Activated T-helper 17 cell treated with anti-CD3 and anti-CD28 coated beads, Interleukin-2, amount 50 U/mL, for 72 hours (primary cell): ENCODE measurements around the gene PHF20. TPM values are rescaled to one million over a fixed set of nuclear protein-coding genes. Genes with fewer than 3 reads are reported as not detected.
A peak's percentile ranks its signal among the peaks of the same experiment; 100 is the strongest.
"Not testable (repeated sequence)": the region's sequence is repeated elsewhere in the genome, so short reads cannot be mapped to it uniquely, and the experiment has no call there.

ENCODE experiments used
- ATAC-seq: fragments of 150-1000 bp; cut with Tn5 transposase; replicated peaks from 2 replicates; pipeline ENCODE4 v1.10.0; 2021; ENCODE audit warnings: mild to moderate bottlenecking, moderate library complexity
- H3K27ac Mint-ChIP-seq: one replicate; pipeline ENCODE4 v1.8.0; 2022; ENCODE audit warnings: mixed read lengths
- H3K27me3 Mint-ChIP-seq: one replicate; pipeline ENCODE4 v1.8.0; 2022; ENCODE audit warnings: mixed read lengths
- H3K36me3 Mint-ChIP-seq: one replicate; pipeline ENCODE4 v1.8.0; 2022; ENCODE audit warnings: low read depth, mild to moderate bottlenecking, mixed read lengths
- H3K4me1 Mint-ChIP-seq: one replicate; pipeline ENCODE4 v1.8.0; 2022; ENCODE audit warnings: mixed read lengths
- H3K4me3 Mint-ChIP-seq: one replicate; pipeline ENCODE4 v1.8.0; 2022; ENCODE audit warnings: mild to moderate bottlenecking, mixed read lengths
- H3K9me3 Mint-ChIP-seq: one replicate; pipeline ENCODE4 v1.8.0; 2022; ENCODE audit warnings: mixed read lengths
- total RNA-seq, 2 donors: library from RNA; stranded (reverse); gene quantifications; one replicate each; pipeline ENCODE4 v1.2.3, GENCODE V29; 2022

Gene PHF20
- total RNA-seq, 2 donors from 2014 or later = 70.3 to 73.0 TPM

- Mint-ChIP-seq H3K36me3 (no peaks in the 10 kb centered on the region), H3K4me3 (no peak overlapping the region), H3K4me1 (no peaks in the 10 kb centered on the region), H3K27me3 (peaks cover 4% of the 10 kb centered on the region), H3K9me3 (no peaks in the 10 kb centered on the region), H3K27ac (no peak overlapping the region)
- no peak for ATAC-seq
Measured at GRCh38 chr20:35978041-35978513, 206.3 kb downstream of the PHF20 start.

- Mint-ChIP-seq H3K36me3 (no peaks in the 10 kb centered on the region), H3K4me1 (no peaks in the 10 kb centered on the region), H3K4me3 (no peak overlapping the region)
Measured at GRCh38 chr20:35979544-35979943, 207.7 kb downstream of the PHF20 start.

GRCh38 chr20:35981969-35982368 lies 210.2 kb downstream of the PHF20 start:
- H3K4me3 Mint-ChIP-seq = no peak overlapping the region
- H3K4me1 Mint-ChIP-seq = no peaks in the 10 kb centered on the region
- no peak for ATAC-seq
- H3K27me3 Mint-ChIP-seq = peaks cover 4% of the 10 kb centered on the region
- H3K9me3 Mint-ChIP-seq = no peaks in the 10 kb centered on the region
- no peak overlapping the region for H3K27ac Mint-ChIP-seq
- no peaks in the 10 kb centered on the region for H3K36me3 Mint-ChIP-seq

More at GRCh38 chr20:35979544-35979943, 207.7 kb downstream of the PHF20 start:
- Mint-ChIP-seq H3K27ac (no peak overlapping the region), H3K27me3 (peaks cover 4% of the 10 kb centered on the region), H3K9me3 (no peaks in the 10 kb centered on the region)
- ATAC-seq = no peak

DNA sequence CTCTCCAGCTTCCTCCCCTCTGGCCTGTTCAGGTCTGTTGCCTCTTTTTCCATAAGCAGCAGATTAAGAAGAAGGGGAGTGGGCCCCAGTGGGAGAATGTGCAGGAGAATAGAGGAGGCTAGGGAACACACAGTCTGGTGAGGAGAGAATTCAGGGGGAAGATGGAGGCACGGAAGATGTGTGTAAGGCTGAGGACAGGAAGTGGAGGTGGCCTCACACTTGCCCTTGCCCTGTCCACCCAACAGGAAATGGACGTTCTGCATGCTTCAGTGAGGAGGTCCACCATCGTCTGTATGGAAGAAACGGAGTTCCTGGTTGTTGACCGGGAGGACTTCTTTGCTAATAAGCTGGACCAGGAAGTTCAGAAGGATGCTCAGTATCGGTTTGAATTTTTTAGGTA lies 212.6 kb downstream of the PHF20 start:
- no peak overlapping the region for H3K4me3 Mint-ChIP-seq
- no peaks in the 10 kb centered on the region for H3K36me3 Mint-ChIP-seq
- peak overlapping the region; percentile 15 for H3K27ac Mint-ChIP-seq
- H3K9me3 Mint-ChIP-seq = no peaks in the 10 kb centered on the region
- peaks cover 6% of the 10 kb centered on the region for H3K27me3 Mint-ChIP-seq
- ATAC-seq = no peak
- H3K4me1 Mint-ChIP-seq = no peaks in the 10 kb centered on the region

GRCh38 chr20:35985806-35986205 lies 214.0 kb downstream of the PHF20 start:
- Mint-ChIP-seq H3K4me3 (no peak overlapping the region), H3K9me3 (no peaks in the 10 kb centered on the region), H3K4me1 (no peaks in the 10 kb centered on the region), H3K36me3 (no peaks in the 10 kb centered on the region), H3K27me3 (peaks cover 13% of the 10 kb centered on the region), H3K27ac (no peak overlapping the region)
- no peak for ATAC-seq

DNA sequence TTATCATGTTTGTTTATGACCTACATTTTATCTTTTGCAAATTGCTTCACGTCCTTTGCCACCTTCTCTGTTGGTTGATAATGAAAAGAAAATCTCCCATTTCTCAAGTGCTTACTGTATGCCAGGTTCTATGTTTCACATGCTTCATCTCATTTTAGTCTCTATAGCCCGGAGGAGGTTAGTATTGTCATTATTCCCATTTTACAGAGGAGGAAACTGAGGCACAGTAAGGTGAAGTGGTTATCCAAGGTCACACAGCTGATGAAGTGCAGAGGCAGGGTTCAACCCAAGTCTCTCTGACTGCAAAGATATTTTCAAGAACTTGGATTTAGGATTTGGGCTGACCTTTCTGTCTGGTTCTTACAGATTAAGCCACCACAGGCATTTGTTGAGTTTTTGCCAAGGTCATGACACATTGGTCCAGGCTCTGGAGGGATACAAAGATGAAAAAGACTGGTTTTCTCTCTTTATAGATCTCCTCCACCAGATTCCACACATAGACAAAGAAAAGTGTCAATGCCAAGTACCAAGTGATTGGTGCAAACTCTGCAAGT lies 217.2 kb downstream of the PHF20 start:
- H3K4me1 Mint-ChIP-seq = no peaks in the 10 kb centered on the region
- no peak for ATAC-seq
- H3K27ac Mint-ChIP-seq = no peak overlapping the region
- no peaks in the 10 kb centered on the region for H3K9me3 Mint-ChIP-seq
- peaks cover 13% of the 10 kb centered on the region for H3K27me3 Mint-ChIP-seq
- H3K36me3 Mint-ChIP-seq = no peaks in the 10 kb centered on the region
- H3K4me3 Mint-ChIP-seq = no peak overlapping the region

GRCh38 chr20:35991142-35991771 lies 219.4 kb downstream of the PHF20 start:
- no peaks in the 10 kb centered on the region for H3K4me1 Mint-ChIP-seq
- H3K4me3 Mint-ChIP-seq = no peak overlapping the region
- no peaks in the 10 kb centered on the region for H3K9me3 Mint-ChIP-seq
- no peak for ATAC-seq
- no peak overlapping the region for H3K27ac Mint-ChIP-seq
- no peaks in the 10 kb centered on the region for H3K36me3 Mint-ChIP-seq
- peaks cover 13% of the 10 kb centered on the region for H3K27me3 Mint-ChIP-seq

DNA sequence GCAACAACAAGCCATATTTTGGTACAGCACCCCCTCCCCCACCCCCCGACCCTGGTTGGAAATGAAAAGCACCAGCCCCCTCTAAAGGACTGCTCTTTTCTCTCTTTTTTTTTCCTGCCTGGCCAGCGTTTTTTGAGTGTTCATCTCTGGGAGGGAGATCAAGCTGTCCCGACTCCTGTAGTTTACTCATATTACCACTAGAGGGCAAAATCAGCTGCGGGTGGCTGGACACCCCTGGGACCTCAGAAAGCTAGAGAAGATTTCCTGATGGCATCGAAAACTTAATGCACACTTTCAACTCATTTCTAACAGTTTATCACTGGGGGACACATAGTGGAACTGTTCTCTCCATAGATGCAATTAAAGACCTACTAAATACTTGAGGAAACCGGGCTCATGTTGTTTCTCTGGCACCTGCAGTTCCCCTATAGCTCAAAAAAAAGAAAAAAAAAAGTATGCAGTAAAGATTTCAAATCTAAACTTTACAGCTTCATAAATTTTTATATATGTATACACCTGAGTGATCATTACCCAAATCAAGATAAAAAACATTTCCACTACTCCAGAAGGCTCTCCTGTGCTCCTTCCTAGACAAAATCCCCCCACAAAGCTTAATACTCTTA lies 221.0 kb downstream of the PHF20 start:
- ATAC-seq = peak; percentile 84
- H3K36me3 Mint-ChIP-seq = no peaks in the 10 kb centered on the region
- H3K9me3 Mint-ChIP-seq = no peaks in the 10 kb centered on the region
- H3K27me3 Mint-ChIP-seq = peaks cover 13% of the 10 kb centered on the region
- no peaks in the 10 kb centered on the region for H3K4me1 Mint-ChIP-seq
- no peak overlapping the region for H3K4me3 Mint-ChIP-seq
- H3K27ac Mint-ChIP-seq = no peak overlapping the region

GRCh38 chr20:35994994-35995453 lies 223.2 kb downstream of the PHF20 start:
- Mint-ChIP-seq H3K27ac (no peak overlapping the region), H3K27me3 (peaks cover 5% of the 10 kb centered on the region), H3K9me3 (no peaks in the 10 kb centered on the region), H3K36me3 (no peaks in the 10 kb centered on the region), H3K4me1 (no peaks in the 10 kb centered on the region), H3K4me3 (no peak overlapping the region)
- peak; percentile 91 for ATAC-seq

DNA sequence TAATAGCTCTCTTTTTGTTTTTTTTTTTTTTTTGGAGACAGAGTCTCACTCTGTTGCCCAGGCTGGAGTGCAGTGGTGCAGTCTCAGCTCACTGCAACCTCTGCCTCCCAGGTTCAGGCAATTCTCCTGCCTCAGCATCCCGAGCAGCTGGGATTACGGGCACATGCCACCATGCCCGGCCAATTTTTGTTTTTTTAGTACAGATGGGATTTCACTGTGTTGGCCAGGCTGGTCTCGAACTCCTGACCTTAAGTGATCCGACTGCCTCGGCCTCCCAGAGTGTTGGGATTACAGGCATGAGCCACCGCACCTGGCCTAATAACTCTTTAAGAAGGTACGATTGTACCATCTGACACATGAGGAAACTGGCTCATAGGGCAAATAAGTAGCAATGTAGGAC lies 224.7 kb downstream of the PHF20 start:
- ATAC-seq, H3K36me3 Mint-ChIP-seq: not testable (repeated sequence)

More for the DNA sequence above, 224.7 kb downstream of the PHF20 start:
- H3K4me1 Mint-ChIP-seq, H3K9me3 Mint-ChIP-seq, H3K4me3 Mint-ChIP-seq, H3K27me3 Mint-ChIP-seq, H3K27ac Mint-ChIP-seq: not testable (repeated sequence)

Other genes starting within 250 kb of the PHF20 start
- gene C20orf173, start 242.4 kb upstream of the PHF20 start, total RNA-seq = not detected
- gene ERGIC3, start 229.9 kb upstream of the PHF20 start, total RNA-seq = 100 to 1,000 TPM; 133 to 142 TPM
- gene SPAG4, start 156.2 kb upstream of the PHF20 start, total RNA-seq = 10 to 100 TPM in 1 of 2 donors, 1 to 10 TPM in 1; 7.2 to 52.4 TPM
- 100 to 1,000 TPM; 269 to 280 TPM for gene CPNE1, start 107.1 kb upstream of the PHF20 start, total RNA-seq
- gene RBM12, start 107.1 kb upstream of the PHF20 start, total RNA-seq = 100 to 1,000 TPM; 106 to 116 TPM
- 10 to 100 TPM; 41.1 to 49.2 TPM for gene NFS1, start 72.7 kb upstream of the PHF20 start, total RNA-seq
- 100 to 1,000 TPM in 1 of 2 donors, 10 to 100 TPM in 1; 93.0 to 134 TPM for gene ROMO1, start 72.6 kb upstream of the PHF20 start, total RNA-seq
- 100 to 1,000 TPM; 295 to 359 TPM for gene RBM39, start 29.8 kb upstream of the PHF20 start, total RNA-seq
- gene SCAND1, start 182.5 kb downstream of the PHF20 start, total RNA-seq = 10 to 100 TPM; 20.9 to 32.7 TPM
- gene CNBD2, start 196.6 kb downstream of the PHF20 start, total RNA-seq = 1 to 10 TPM; 5.0 to 5.1 TPM